GM13977 (cell line): ENCODE data around the gene KIF26B.

ENCODE experiments used
- DNase-seq: peaks from one replicate; pipeline ENCODE4 v3.0.0; 2012; ENCODE audit warnings: low spot score
- CTCF ChIP-seq: IDR thresholded peaks from 2 replicates; pipeline ENCODE4 v1.5.1; 2012; ENCODE audit warnings: mild to moderate bottlenecking, control low read depth; ENCODE audit not compliant: insufficient read depth; ENCODE audit errors: extremely low read depth, missing control alignments
- in situ Hi-C: fragments of 300-500 bp; cut with MboI; formaldehyde crosslinking; loops from one replicate; pipeline ENCODE4 v1.12.0; 2022; ENCODE audit warnings: low sequenced_read_pairs, low pct_unique_long_range_greater_than_20kb, mixed read lengths, inconsistent platforms; ENCODE audit not compliant: unreplicated experiment

Gene KIF26B

DNA sequence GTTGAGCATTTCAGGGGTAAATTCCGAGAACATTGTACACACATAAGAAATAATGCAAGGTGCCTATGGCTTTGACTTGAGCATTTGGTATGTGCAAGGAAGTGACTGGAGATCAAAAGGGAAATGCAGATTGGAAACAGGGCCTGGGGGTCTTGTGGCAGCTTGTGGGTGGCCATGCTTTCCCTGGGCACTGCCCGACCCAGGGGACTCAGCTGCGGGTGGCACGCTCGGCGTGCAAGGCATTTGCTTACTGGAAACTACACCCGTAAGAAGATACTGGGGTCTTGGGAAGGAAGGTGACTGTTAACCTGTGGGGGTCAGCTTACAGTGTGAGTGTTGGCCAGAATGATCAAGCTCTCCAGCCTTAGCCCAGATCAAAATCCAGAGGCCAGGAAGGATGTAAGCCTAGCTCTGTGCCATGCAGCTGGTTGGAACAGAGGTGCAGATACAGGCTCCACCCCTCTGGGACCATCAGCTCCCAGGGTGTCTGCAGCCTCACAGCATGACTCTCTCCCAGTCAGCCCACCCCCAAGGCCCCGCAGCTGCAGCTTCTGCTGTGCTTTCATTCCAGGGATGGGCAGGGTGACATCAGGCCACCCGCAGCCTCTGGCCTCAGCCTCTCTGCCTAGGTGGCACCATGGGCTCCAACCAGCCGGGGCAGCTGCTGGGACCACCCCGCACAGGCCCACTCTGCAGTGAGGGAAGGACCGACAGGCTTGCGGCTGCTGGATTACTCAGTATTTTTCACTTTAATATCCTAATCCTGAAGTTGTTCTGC is 55.1 kb downstream of the KIF26B start:
- no peak for TF ChIP-seq CTCF
- in situ Hi-C loops = no loop called here
- DNase-seq = no peak

GRCh38 chr1:245211035-245211749 is 56.4 kb downstream of the KIF26B start:
- in situ Hi-C loops = no loop called here
- DNase-seq = no peak
- no peak for TF ChIP-seq CTCF

DNA sequence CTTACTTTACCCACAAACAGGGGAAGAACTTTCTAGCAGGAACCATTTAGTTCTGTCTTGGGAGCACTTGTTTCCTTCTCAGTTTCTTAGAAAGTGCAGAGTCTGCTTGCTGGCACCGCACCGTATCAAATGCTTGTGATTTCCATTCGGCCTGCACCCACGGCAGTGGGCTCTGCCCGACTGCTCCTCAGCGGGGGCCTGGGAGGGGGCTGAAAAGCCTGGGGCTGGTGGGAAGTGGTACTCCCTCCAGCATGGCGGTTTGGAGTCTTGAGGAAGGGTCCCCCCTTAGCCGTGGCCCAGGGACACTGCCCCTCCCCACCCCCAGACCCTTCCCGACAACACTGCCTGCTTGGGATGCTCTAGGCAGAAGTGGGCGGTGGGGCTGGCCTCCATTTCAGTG is 57.0 kb downstream of the KIF26B start:
- in situ Hi-C loops = no loop called here
- no peak for DNase-seq
- TF ChIP-seq CTCF = no peak

DNA sequence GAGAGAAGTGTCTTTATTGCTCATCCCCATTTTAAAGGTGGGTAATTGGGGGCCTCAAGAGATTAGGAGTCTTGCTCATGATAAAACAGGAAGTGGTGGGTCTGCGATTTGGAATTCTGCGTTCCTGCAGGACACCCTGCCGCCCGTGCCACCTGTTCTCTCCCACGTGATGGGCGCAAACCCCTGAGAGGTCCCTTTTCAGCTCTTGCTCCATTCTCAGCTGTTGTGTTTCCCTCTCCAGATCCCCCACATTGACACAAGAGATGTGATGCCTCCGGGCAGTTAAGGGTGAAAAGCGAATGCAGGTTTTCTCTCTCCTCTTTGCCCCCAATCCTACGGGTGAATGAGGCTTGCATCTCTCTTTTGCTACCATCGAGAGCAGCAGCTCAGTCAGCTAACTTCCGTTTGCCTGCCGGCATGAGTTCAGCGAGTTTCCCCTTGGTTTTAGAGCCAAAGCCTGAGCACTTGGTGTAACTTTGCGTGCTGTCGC is 57.5 kb downstream of the KIF26B start:
- no peak for DNase-seq
- in situ Hi-C loops = no loop called here
- no peak for TF ChIP-seq CTCF

- no peak for TF ChIP-seq CTCF
- in situ Hi-C loops = no loop called here
- DNase-seq = no peak
Measured at GRCh38 chr1:245213066-245213831, 58.5 kb downstream of the KIF26B start.

- in situ Hi-C loops = no loop called here
- no peak for DNase-seq
- no peak for TF ChIP-seq CTCF
Measured at GRCh38 chr1:245215071-245215470, 60.3 kb downstream of the KIF26B start.
